22Rv1 (cell line): ENCODE measurements around the gene SLC2A4RG.

Experiments used
- H3K27ac ChIP-seq: fragments of 450-650 bp; 2 replicates; pipeline ENCODE4 v1.5.1; 2017
- CTCF ChIP-seq: fragments of 450-650 bp; IDR thresholded peaks from 2 replicates; pipeline ENCODE4 v1.5.1; 2017; ENCODE audit warnings: mild to moderate bottlenecking
- ZFX ChIP-seq: fragments of 450-650 bp; IDR thresholded peaks from 2 replicates; pipeline ENCODE4 v1.6.1; 2017; ENCODE audit warnings: antibody characterized with exemption, borderline replicate concordance

The SLC2A4RG gene

DNA sequence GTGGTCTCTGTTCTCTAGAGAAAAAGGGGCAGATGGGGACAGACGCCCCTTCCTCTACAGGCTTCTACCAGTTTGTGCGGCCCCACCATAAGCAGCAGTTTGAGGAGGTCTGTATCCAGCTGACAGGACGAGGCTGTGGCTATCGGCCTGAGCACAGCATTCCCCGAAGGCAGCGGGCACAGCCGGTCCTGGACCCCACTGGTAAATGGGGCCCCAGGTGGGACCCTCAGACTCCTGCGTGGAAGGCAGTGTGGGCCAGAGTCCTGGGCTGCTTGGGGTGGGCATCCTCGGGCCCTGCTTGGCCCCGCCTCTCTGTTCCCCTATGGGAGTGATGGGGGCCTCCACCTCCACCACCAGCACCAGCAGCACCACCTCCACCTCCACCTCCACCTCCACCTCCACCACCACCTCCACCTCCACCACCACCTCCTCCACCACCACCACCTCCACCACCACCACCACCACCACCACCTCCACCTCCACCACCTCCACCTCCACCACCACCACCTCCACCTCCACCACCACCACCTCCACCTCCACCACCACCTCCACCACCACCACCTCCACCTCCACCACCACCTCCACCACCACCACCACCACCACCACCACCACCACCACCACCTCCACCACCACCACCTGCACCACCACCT, 46.4 kb upstream of the SLC2A4RG start:
- TF ChIP-seq CTCF (no peak), ZFX (no peak)

DNA sequence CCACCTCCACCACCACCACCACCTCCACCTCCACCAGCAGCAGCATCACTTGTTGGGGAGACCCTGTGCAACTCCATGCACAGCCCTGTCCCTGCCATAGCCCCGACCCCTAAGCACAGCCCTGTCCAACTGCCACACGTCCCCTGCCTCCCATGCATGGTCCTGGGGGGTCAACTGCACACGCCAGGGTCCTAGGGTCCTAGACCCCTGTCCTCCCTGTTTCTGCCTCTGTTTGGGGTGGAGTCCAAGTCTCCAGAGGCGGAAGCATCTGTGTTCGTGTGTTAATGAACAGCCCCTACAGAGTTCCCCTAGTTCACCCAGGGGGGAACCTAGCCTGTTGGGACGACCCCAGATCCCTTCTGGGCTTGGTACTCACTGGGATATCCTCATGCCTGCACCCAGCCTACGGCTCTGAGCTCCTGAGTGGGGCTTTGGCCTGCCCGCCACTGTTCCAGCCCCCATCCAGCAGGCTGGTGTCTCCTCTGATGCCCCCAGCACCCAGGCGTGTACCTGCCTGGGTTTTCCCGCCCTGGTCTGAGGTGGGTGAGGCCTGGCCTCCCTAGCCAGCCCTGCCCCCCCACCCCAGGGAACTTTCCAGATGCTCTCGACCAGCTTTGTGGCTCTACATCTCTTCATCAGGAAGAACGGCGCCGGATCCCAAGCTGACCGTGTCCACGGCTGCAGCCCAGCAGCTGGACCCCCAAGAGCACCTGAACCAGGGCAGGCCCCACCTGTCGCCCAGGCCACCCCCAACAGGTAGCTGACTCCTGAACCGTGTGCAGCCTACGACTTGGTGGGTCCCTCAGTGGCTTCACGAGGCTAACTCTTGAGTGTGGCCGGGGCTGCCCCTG, 45.6 kb upstream of the SLC2A4RG start:
- no peak overlapping the region; the same call in 1 of the 2 replicates for H3K27ac ChIP-seq
- no peak for TF ChIP-seq CTCF
- no peak for TF ChIP-seq ZFX

More for the DNA sequence above, 46.4 kb upstream of the SLC2A4RG start:
- H3K27ac ChIP-seq: peak overlapping the region; percentile 42; the same call in 1 of the 2 replicates

DNA sequence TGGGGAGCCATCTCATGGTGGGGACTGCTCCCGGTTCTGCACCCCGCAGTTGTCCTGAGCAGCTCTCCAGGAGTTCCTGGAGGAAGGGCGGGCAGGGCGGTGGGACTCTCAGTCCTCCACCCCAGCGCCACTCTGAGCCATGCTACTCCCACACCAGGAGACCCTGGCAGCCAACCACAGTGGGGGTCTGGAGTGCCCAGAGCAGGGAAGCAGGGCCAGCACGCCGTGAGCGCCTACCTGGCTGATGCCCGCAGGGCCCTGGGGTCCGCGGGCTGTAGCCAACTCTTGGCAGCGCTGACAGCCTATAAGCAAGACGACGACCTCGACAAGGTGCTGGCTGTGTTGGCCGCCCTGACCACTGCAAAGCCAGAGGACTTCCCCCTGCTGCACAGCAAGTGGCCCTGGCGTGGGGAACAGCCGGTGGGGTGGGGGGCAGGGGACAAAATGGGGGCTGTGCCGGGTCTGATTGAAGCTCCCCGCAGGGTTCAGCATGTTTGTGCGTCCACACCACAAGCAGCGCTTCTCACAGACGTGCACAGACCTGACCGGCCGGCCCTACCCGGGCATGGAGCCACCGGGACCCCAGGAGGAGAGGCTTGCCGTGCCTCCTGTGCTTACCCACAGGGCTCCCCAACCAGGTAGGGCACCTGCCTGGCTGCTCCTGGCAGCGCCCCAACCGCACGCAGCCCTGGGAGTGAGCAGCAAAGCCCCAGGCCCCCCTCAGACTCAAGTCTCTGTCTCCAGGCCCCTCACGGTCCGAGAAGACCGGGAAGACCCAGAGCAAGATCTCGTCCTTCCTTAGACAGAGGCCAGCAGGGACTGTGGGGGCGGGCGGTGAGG, 44.8 kb upstream of the SLC2A4RG start:
- H3K27ac ChIP-seq: peak overlapping the region; percentile 32; the same call in 1 of the 2 replicates
- TF ChIP-seq CTCF: no peak
- no peak for TF ChIP-seq ZFX

DNA sequence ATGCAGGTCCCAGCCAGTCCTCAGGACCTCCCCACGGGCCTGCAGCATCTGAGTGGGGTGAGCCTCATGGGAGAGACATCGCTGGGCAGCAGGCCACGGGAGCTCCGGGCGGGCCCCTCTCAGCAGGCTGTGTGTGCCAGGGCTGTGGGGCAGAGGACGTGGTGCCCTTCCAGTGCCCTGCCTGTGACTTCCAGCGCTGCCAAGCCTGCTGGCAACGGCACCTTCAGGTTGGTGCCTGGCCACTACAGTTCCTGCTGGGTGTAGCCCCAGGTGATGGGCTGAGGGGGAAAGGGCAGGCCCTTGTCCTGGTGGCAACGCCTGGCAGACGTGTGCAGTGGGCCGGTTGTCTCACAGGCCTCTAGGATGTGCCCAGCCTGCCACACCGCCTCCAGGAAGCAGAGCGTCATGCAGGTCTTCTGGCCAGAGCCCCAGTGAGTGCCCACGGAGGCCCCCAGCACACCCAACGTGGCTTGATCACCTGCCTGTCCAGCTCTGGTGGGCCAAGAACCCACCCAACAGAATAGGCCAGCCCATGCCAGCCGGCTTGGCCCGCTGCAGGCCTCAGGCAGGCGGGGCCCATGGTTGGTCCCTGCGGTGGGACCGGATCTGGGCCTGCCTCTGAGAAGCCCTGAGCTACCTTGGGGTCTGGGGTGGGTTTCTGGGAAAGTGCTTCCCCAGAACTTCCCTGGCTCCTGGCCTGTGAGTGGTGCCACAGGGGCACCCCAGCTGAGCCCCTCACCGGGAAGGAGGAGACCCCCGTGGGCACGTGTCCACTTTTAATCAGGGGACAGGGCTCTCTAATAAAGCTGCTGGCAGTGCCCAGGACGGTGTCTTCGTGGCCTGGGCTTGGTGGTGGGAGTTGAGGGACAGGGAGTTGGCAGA, 43.9 kb upstream of the SLC2A4RG start:
- no peak for TF ChIP-seq ZFX
- TF ChIP-seq CTCF: no peak
- H3K27ac ChIP-seq: peak overlapping the region; percentile 32

DNA sequence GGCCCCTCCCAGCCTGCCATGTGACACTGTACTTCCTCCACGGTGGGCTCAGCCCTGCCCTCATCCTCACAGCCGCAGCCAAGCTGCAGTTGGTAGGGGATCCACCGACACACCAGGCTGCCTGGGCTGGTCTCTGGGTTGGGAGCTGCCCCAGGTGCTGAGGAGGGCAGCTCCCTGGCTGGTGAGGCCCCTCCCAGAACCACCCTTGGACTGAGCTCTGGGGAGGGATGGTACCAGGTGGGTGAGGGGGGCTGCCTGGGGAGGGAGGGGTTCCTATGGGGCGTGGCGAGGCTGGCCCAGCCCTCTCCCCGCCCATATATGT, 43.3 kb upstream of the SLC2A4RG start:
- TF ChIP-seq ZFX (no peak), CTCF (no peak)
- peak overlapping the region; percentile 32 for H3K27ac ChIP-seq

DNA sequence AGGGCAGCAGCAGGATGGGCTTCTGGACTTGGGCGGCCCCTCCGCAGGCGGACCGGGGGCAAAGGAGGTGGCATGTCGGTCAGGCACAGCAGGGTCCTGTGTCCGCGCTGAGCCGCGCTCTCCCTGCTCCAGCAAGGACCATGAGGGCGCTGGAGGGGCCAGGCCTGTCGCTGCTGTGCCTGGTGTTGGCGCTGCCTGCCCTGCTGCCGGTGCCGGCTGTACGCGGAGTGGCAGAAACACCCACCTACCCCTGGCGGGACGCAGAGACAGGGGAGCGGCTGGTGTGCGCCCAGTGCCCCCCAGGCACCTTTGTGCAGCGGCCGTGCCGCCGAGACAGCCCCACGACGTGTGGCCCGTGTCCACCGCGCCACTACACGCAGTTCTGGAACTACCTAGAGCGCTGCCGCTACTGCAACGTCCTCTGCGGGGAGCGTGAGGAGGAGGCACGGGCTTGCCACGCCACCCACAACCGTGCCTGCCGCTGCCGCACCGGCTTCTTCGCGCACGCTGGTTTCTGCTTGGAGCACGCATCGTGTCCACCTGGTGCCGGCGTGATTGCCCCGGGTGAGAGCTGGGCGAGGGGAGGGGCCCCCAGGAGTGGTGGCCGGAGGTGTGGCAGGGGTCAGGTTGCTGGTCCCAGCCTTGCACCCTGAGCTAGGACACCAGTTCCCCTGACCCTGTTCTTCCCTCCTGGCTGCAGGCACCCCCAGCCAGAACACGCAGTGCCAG, 42.8 kb upstream of the SLC2A4RG start, which contains the start of gene TNFRSF6B:
TSS of gene TNFRSF6B (plus strand) at position 25 of the 729 bp plus-strand sequence. CDS start at position 141, 116 bp downstream.
- H3K27ac ChIP-seq: peak within 1 kb of the TSS; percentile 32
- TF ChIP-seq CTCF (no peak), ZFX (no peak)
